IMR-90 (cell line): ENCODE data around the gene SALL4. TPM values are rescaled to one million over a fixed set of nuclear protein-coding genes. Genes with fewer than 3 reads are reported as not detected.

Experiments used
- ATAC-seq: fragments of 200-7000 bp; cut with Tn5 transposase; 2 replicates; pipeline ENCODE4 v1.9.1; 2020; ENCODE audit warnings: low read depth, mild to moderate bottlenecking, moderate library complexity
- BruUV-seq: library from RNA; stranded (reverse); fragments of 400-500 nt; replicated peaks from 2 replicates; lab custom pipeline; 2021; lab: Mats Ljungman, UMichigan
- CTCF ChIA-PET: fragments of 300-600 bp; formaldehyde crosslinking; extraction: SDS; loops from one replicate; lab custom pipeline; 2021; ENCODE audit warnings: antibody characterized with exemption; lab: Yijun Ruan, JAX
- POLR2A ChIA-PET: fragments of 300-600 bp; sonication (Branson Sonifier 250); formaldehyde crosslinking; loops from one replicate; lab custom pipeline; 2022; ENCODE audit warnings: antibody characterized with exemption; ENCODE audit not compliant: unreplicated experiment; lab: Charles Lee
- DNase-seq: peaks from one replicate; pipeline ENCODE4 v3.0.0; 2013
- H2AFZ ChIP-seq: replicated peaks from 2 replicates; pipeline ENCODE3; 2013; ENCODE audit warnings: low read length, mild to moderate bottlenecking; ENCODE audit not compliant: poor library complexity
- H2AK5ac ChIP-seq: 2 replicates; pipeline ENCODE4 v1.6.1; 2013; ENCODE audit warnings: low read depth, low read length, inconsistent platforms
- H2AK9ac ChIP-seq: replicated peaks from 2 replicates; pipeline ENCODE3; 2013; ENCODE audit warnings: mild to moderate bottlenecking, low read depth, low read length, moderate library complexity; ENCODE audit not compliant: poor library complexity
- H2BK120ac ChIP-seq: 2 replicates; pipeline ENCODE4 v1.6.1; 2013; ENCODE audit warnings: low read depth, low read length, inconsistent platforms
- H2BK15ac ChIP-seq: 3 replicates; pipeline ENCODE4 v1.6.1; 2013; ENCODE audit warnings: low read depth, low read length, inconsistent platforms
- H2BK20ac ChIP-seq: 2 replicates; pipeline ENCODE4 v1.6.1; 2013; ENCODE audit warnings: low read depth, mild to moderate bottlenecking, inconsistent platforms, low read length, moderate library complexity
- H2BK5ac ChIP-seq: 2 replicates; pipeline ENCODE4 v1.6.1; 2013; ENCODE audit warnings: mild to moderate bottlenecking, low read depth, low read length, inconsistent platforms; ENCODE audit not compliant: poor library complexity, severe bottlenecking
- H3K14ac ChIP-seq: replicated peaks from 2 replicates; pipeline ENCODE4 v1.6.1; 2013; ENCODE audit warnings: low read depth, low read length, inconsistent platforms
- H3K18ac ChIP-seq: 2 replicates; pipeline ENCODE4 v1.6.1; 2013; ENCODE audit warnings: low read depth, low read length, control low read depth
- H3K23ac ChIP-seq: 2 replicates; pipeline ENCODE4 v1.6.1; 2013; ENCODE audit warnings: low read depth, low read length, inconsistent platforms
- H3K27ac ChIP-seq: 2 replicates; pipeline ENCODE4 v1.5.1; 2013; ENCODE audit warnings: mild to moderate bottlenecking, control low read depth, low read length; ENCODE audit not compliant: insufficient read depth
- H3K27me3 ChIP-seq: 2 replicates; pipeline ENCODE4 v1.6.1; 2013; ENCODE audit warnings: low read length; ENCODE audit not compliant: control insufficient read depth, insufficient read depth
- H3K36me3 ChIP-seq: 2 replicates; pipeline ENCODE4 v1.6.1; 2013; ENCODE audit warnings: low read length, mixed read lengths; ENCODE audit not compliant: control insufficient read depth, insufficient read depth
- H3K4ac ChIP-seq: 2 replicates; pipeline ENCODE4 v1.6.1; 2013; ENCODE audit warnings: low read depth, low read length, inconsistent platforms
- H3K4me1 ChIP-seq: 2 replicates; pipeline ENCODE4 v1.6.1; 2013; ENCODE audit warnings: low read length, mixed read lengths; ENCODE audit not compliant: control insufficient read depth, insufficient read depth
- H3K4me2 ChIP-seq: 2 replicates; pipeline ENCODE4 v1.6.1; 2013; ENCODE audit warnings: low read depth, mild to moderate bottlenecking, control low read depth, low read length, moderate library complexity
- H3K4me3 ChIP-seq: 2 replicates; pipeline ENCODE4 v1.5.1; 2013; ENCODE audit warnings: low read depth, mild to moderate bottlenecking, control low read depth, low read length, moderate library complexity; ENCODE audit not compliant: insufficient read depth
- H3K56ac ChIP-seq: 2 replicates; pipeline ENCODE4 v1.6.1; 2013; ENCODE audit warnings: low read length, inconsistent platforms; ENCODE audit not compliant: insufficient read depth; ENCODE audit errors: extremely low read depth
- H3K79me1 ChIP-seq, 2 experiments: 2 replicates each; pipeline ENCODE4 v1.6.1; 2013; ENCODE audit warnings: low read length in 2 of 2, inconsistent platforms in 1 of 2, low read depth in 1 of 2
- H3K9ac ChIP-seq: 2 replicates; pipeline ENCODE4 v1.6.1; 2013; ENCODE audit warnings: low read depth, low read length, control low read depth
- H3K9me1 ChIP-seq: 2 replicates; pipeline ENCODE4 v1.6.1; 2013; ENCODE audit warnings: low read length, inconsistent platforms; ENCODE audit not compliant: insufficient read depth
- H3K9me3 ChIP-seq: 2 replicates; pipeline ENCODE4 v1.6.1; 2013; ENCODE audit warnings: low read length; ENCODE audit not compliant: control insufficient read depth, insufficient read depth
- H4K20me1 ChIP-seq: 2 replicates; pipeline ENCODE4 v1.6.1; 2013; ENCODE audit warnings: low read length, inconsistent platforms; ENCODE audit not compliant: insufficient read depth
- H4K5ac ChIP-seq: 2 replicates; pipeline ENCODE4 v1.6.1; 2013; ENCODE audit warnings: mild to moderate bottlenecking, low read depth, low read length, control low read depth
- H4K8ac ChIP-seq, 2 experiments: 2 replicates each; pipeline ENCODE4 v1.6.1; 2013; ENCODE audit warnings: low read depth in 2 of 2, low read length in 2 of 2, control low read depth in 1 of 2, inconsistent platforms in 1 of 2
- H4K91ac ChIP-seq: 2 replicates; pipeline ENCODE4 v1.6.1; 2013; ENCODE audit warnings: low read depth, low read length, inconsistent platforms; ENCODE audit not compliant: insufficient read depth
- BHLHE40 ChIP-seq: fragments of 150-350 bp; IDR thresholded peaks from 2 replicates; pipeline ENCODE4 v1.6.1; 2016; ENCODE audit warnings: mild to moderate bottlenecking, low read depth, low read length
- CEBPB ChIP-seq: IDR thresholded peaks from 2 replicates; pipeline ENCODE4 v1.6.1; 2012; ENCODE audit warnings: low read depth, low read length, improper control_type of control experiment
- ELK1 ChIP-seq: fragments of 150-350 bp; IDR thresholded peaks from 2 replicates; pipeline ENCODE4 v1.6.1; 2016; ENCODE audit warnings: low read depth, mild to moderate bottlenecking, low read length, moderate library complexity, borderline replicate concordance
- FOS ChIP-seq: fragments of 150-350 bp; IDR thresholded peaks from 2 replicates; pipeline ENCODE4 v1.6.1; 2016; ENCODE audit warnings: low read depth, low read length
- MAFK ChIP-seq: IDR thresholded peaks from 2 replicates; pipeline ENCODE4 v1.6.1; 2012; ENCODE audit warnings: low read depth, low read length, improper control_type of control experiment
- NFE2L2 ChIP-seq: fragments of 150-350 bp; IDR thresholded peaks from 2 replicates; pipeline ENCODE4 v1.6.1; 2016; ENCODE audit warnings: low read depth, mild to moderate bottlenecking, low read length
- POLR2A ChIP-seq: IDR thresholded peaks from 2 replicates; pipeline ENCODE4 v1.6.1; 2012; ENCODE audit warnings: mild to moderate bottlenecking, low read depth, low read length
- RAD21 ChIP-seq: IDR thresholded peaks from 2 replicates; pipeline ENCODE4 v1.6.1; 2012; ENCODE audit warnings: low read length, improper control_type of control experiment
- RFX5 ChIP-seq: IDR thresholded peaks from 2 replicates; pipeline ENCODE4 v1.8.0; 2012; ENCODE audit warnings: low read depth, mild to moderate bottlenecking, low read length, moderate library complexity
- SMC3 ChIP-seq: fragments of 150-350 bp; IDR thresholded peaks from 2 replicates; pipeline ENCODE4 v1.6.1; 2016; ENCODE audit warnings: low read depth, mild to moderate bottlenecking, antibody characterized with exemption, low read length, moderate library complexity
- USF2 ChIP-seq: fragments of 150-350 bp; IDR thresholded peaks from 2 replicates; pipeline ENCODE4 v1.6.1; 2017; ENCODE audit warnings: mild to moderate bottlenecking, antibody characterized with exemption, low read length, low read depth
- WGBS, 2 experiments: methylation state at CpG; one replicate each; pipeline versions ENCODE4 v1.1.5 to v1.1.7; 2013; ENCODE audit warnings: missing lambda C conversion rate in 2 of 2; ENCODE audit not compliant: insufficient read length in 1 of 2; ENCODE audit errors: extremely low coverage in 2 of 2; 5-methylcytosine and 5-hydroxymethylcytosine counted together
- dilution Hi-C: fragments of 300-500 bp; cut with HindIII; formaldehyde crosslinking; loops from one replicate; pipeline ENCODE4 v1.14.3; 2018; ENCODE audit warnings: low sequenced_read_pairs; ENCODE audit not compliant: unreplicated experiment
- in situ Hi-C: fragments of 300-500 bp; cut with MboI; formaldehyde crosslinking; loops from 3 replicates; pipeline ENCODE4 v1.14.3; 2019; ENCODE audit warnings: low sequenced_read_pairs, inconsistent platforms, mixed read lengths
- intact Hi-C: fragments of 100-400 bp; cut with micrococcal nuclease; formaldehyde crosslinking; loops from 2 replicates; pipeline ENCODE4 v1.10.0; 2022
- polyA plus RNA-seq, 3 experiments: library from polyadenylated mRNA; depleted of rRNA; stranded (reverse); fragments of >200 nt; gene quantifications; 2 replicates each; pipeline ENCODE4 v1.2.3, GENCODE V29; 2012; ENCODE audit warnings: low replicate concordance in 1 of 3
- total RNA-seq: library from RNA; depleted of rRNA; stranded (reverse); fragments of >200 nt; gene quantifications from 2 replicates; pipeline ENCODE4 v1.2.3, GENCODE V29; 2012

SALL4 gene
- total and polyA plus RNA-seq, 2 of the 4 experiments (the other 2 are of a cell fraction) = not detected

- TF ChIP-seq ELK1 (no peak), BHLHE40 (no peak)
Observed at GRCh38 chr20:51800060-51800871, 2.1 kb downstream of the SALL4 start (continued).

- TF ChIP-seq RAD21 (no peak), CEBPB (no peak), SMC3 (no peak), NFE2L2 (no peak), USF2 (no peak), RFX5 (no peak), MAFK (no peak), FOS (no peak), POLR2A (no peak), ELK1 (no peak)
- Histone ChIP-seq H3K9me1 (no peaks in the 10 kb centered on the region), H3K4me1 (peaks cover 5% of the 10 kb centered on the region; the same call in 1 of the 2 replicates), H3K18ac (no peak overlapping the region), H2BK5ac (no peak overlapping the region), H4K91ac (no peak overlapping the region), H3K79me1 (no peaks in the 10 kb centered on the region), H4K8ac (no peak overlapping the region), H3K27ac (no peak overlapping the region), H3K56ac (no peak overlapping the region), H4K5ac (no peak overlapping the region), H3K23ac (no peak overlapping the region; the same call in 1 of the 2 replicates), H3K4me3 (no peak overlapping the region), H3K27me3 (peaks cover 25% of the 10 kb centered on the region), H4K20me1 (no peaks in the 10 kb centered on the region), H3K36me3 (no peaks in the 10 kb centered on the region), H3K4ac (no peak overlapping the region), H3K9ac (no peak overlapping the region), H2AK9ac (no peak overlapping the region), H3K4me2 (no peak overlapping the region), H2AFZ (no peak overlapping the region), H3K14ac (no peak overlapping the region), H2AK5ac (no peak overlapping the region), H3K9me3 (no peaks in the 10 kb centered on the region), H2BK20ac (no peak overlapping the region), H2BK120ac (no peak overlapping the region), H2BK15ac (no peak overlapping the region)
- CTCF ChIA-PET = interaction anchor here (0.6 to 1.4 kb wide), 2 partner anchors 119 to 262 kb away, joined by 3 to 6 read pairs; no protein-coding TSS in a partner anchor
- no peak for DNase-seq
- POLR2A ChIA-PET = no interaction called here
- no TSS peak for BruUV-seq
- in situ Hi-C loops (no loop called here), dilution Hi-C loops (no loop called here), intact Hi-C loops (no loop called here)
- no peak for ATAC-seq
- 25% methylated on average over 3 of the region's 10 CpGs; no CpG with 5 or more reads in 1 of the 2 experiments for WGBS, 2 experiments
Observed at GRCh38 chr20:51799401-51799860, 2.9 kb downstream of the SALL4 start.
